ENCODE results near the gene EIF4H. TPM values are rescaled to one million over a fixed set of nuclear protein-coding genes. Genes with fewer than 3 reads are reported as not detected.

The EIF4H gene
- total and polyA plus RNA-seq, 2 donors (not counting 1 experiment from before 2014, with no cell fraction given): 127 to 199 TPM

DNA sequence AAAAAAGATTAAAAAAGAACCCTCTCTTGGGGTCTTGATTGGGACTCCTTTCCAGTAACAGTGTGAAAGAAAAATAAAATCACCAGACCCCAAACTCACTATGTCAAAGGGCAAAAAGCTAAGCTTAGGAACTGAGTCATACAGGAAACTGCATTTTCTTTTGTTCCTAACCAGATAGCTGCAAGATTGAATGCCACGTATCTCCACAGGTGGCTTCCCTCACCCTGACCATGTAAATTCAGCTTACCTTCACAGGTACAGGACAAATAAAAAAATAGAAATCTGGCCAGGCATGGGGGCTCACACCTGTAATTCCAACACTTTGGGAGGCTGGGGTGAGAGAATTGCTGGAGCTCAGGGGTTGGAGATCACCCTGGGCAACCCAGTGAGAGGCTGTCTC, 32.5 kb upstream of the EIF4H start:
- no peak for DNase-seq
- no peak overlapping the region for H3K27ac Mint-ChIP-seq
- Histone ChIP-seq H2AFZ (ENCODE audit: insufficient read depth, low read depth, low read length, poor library complexity, severe bottlenecking) (no peak overlapping the region), H3K4me2 (replicated peaks; ENCODE audit: low read depth, low read length, poor library complexity, severe bottlenecking) (no peak overlapping the region), H4K20me1 (ENCODE audit: control insufficient read depth, insufficient read depth, low read length, poor library complexity, severe bottlenecking) (no peaks in the 10 kb centered on the region), H3K9me3 (ENCODE audit: control extremely low read depth in 1 of 3, control insufficient read depth in 2 of 3, insufficient read depth in 1 of 3, low read length in 2 of 3) (peaks cover 0 to 19% (median 5%) of the 10 kb centered on the region in 3 donors), H3K36me3 (replicated peaks in 1 of 2; ENCODE audit: control extremely low read depth in 1 of 2, control insufficient read depth in 1 of 2, extremely low read depth in 1 of 2, insufficient read depth in 2 of 2, low read length in 1 of 2) (no peaks in the 10 kb centered on the region), H3K9ac (ENCODE audit: low read length) (no peak overlapping the region), H3K4me1 (ENCODE audit: control insufficient read depth in 2 of 2, insufficient read depth in 2 of 2, low read length in 2 of 2) (no peaks in the 10 kb centered on the region), H3K27me3 (replicated peaks in 1 of 4; ENCODE audit: control extremely low read depth in 1 of 4, control insufficient read depth in 3 of 4, insufficient read depth in 4 of 4, low read length in 3 of 4) (no peaks in the 10 kb centered on the region), H3K79me2 (ENCODE audit: control insufficient read depth, insufficient read depth, low read length) (no peaks in the 10 kb centered on the region), H3K4me3 (ENCODE audit: control extremely low read depth in 1 of 5, extremely low read depth in 1 of 5, insufficient read depth in 1 of 5, low read depth in 2 of 5, low read length in 4 of 5) (no peak overlapping the region), H3K27ac (ENCODE audit: low read length in 2 of 2) (no peak overlapping the region)
- H3K27me3 Mint-ChIP-seq: no peaks in the 10 kb centered on the region
- ATAC-seq (ENCODE audit: low read depth): no peak
- H3K4me1 Mint-ChIP-seq: no peaks in the 10 kb centered on the region
- H3K9me3 Mint-ChIP-seq (ENCODE audit: insufficient read depth): peaks cover 5% of the 10 kb centered on the region
- TF ChIP-seq, protein P1, sequence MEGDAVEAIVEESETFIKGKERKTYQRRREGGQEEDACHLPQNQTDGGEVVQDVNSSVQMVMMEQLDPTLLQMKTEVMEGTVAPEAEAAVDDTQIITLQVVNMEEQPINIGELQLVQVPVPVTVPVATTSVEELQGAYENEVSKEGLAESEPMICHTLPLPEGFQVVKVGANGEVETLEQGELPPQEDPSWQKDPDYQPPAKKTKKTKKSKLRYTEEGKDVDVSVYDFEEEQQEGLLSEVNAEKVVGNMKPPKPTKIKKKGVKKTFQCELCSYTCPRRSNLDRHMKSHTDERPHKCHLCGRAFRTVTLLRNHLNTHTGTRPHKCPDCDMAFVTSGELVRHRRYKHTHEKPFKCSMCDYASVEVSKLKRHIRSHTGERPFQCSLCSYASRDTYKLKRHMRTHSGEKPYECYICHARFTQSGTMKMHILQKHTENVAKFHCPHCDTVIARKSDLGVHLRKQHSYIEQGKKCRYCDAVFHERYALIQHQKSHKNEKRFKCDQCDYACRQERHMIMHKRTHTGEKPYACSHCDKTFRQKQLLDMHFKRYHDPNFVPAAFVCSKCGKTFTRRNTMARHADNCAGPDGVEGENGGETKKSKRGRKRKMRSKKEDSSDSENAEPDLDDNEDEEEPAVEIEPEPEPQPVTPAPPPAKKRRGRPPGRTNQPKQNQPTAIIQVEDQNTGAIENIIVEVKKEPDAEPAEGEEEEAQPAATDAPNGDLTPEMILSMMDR (IDR thresholded peaks at IDR 0.05): no peak
- no peak for TF ChIP-seq EZH2 (IDR thresholded peaks at IDR 0.05; ENCODE audit: borderline replicate concordance, insufficient read depth, low read depth, low read length, poor library complexity, severe bottlenecking)
- intact Hi-C loops (cut with micrococcal nuclease): no loop called here
- no CpG with 5 or more reads among the region's 1 CpG for WGBS (ENCODE audit: insufficient coverage)
- ChIA-PET POLR2A (interaction anchor here (0.7 kb wide), 1 partner anchor 68 kb away, joined by 5 read pairs; the partner anchor contains the start of gene LAT2), CTCF (interaction anchor here (0.7 to 1.5 kb wide), 4 partner anchors 13 to 259 kb away, joined by 3 to 7 read pairs (median 4); no protein-coding TSS in a partner anchor)
- no peak overlapping the region for H3K4me3 Mint-ChIP-seq

DNA sequence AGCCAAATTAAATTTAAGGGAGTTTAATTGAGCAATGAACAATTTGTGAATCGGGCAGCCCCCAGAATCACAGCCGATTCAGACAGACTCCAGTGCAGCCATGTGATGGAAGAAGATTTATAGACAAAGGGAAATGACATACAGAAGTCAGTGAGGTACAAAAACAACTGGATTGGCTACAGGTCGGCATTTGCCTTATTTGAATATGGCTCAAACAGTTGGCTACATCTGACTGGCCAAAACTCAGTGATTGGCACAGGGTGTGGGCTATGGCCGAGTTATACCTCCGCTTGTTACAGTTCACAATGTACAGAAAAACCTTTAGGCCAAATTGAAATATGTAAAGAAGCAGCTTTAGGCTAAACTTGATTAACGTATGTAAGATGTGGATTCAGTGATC, 30.8 kb upstream of the EIF4H start:
- ChIA-PET POLR2A (no interaction called here), CTCF (no interaction called here)
- no peak overlapping the region for H3K4me2 ChIP-seq (replicated peaks; ENCODE audit: low read depth, low read length, poor library complexity, severe bottlenecking)
- H3K9ac ChIP-seq (ENCODE audit: low read length): no peak overlapping the region
- H4K20me1 ChIP-seq (ENCODE audit: control insufficient read depth, insufficient read depth, low read length, poor library complexity, severe bottlenecking): no peaks in the 10 kb centered on the region
- Mint-ChIP-seq H3K4me3 (no peak overlapping the region), H3K9me3 (ENCODE audit: insufficient read depth) (peaks cover 5% of the 10 kb centered on the region), H3K27ac (no peak overlapping the region), H3K4me1 (no peaks in the 10 kb centered on the region), H3K27me3 (no peaks in the 10 kb centered on the region)
- H3K36me3 ChIP-seq (replicated peaks in 1 of 2; ENCODE audit: control extremely low read depth in 1 of 2, control insufficient read depth in 1 of 2, extremely low read depth in 1 of 2, insufficient read depth in 2 of 2, low read length in 1 of 2): no peaks in the 10 kb centered on the region
- H3K27ac ChIP-seq (ENCODE audit: low read length in 2 of 2): no peak overlapping the region
- no peaks in the 10 kb centered on the region for H3K27me3 ChIP-seq (replicated peaks in 1 of 4; ENCODE audit: control extremely low read depth in 1 of 4, control insufficient read depth in 3 of 4, insufficient read depth in 4 of 4, low read length in 3 of 4)
- H3K79me2 ChIP-seq (ENCODE audit: control insufficient read depth, insufficient read depth, low read length): no peaks in the 10 kb centered on the region
- H3K4me1 ChIP-seq (ENCODE audit: control insufficient read depth in 2 of 2, insufficient read depth in 2 of 2, low read length in 2 of 2): no peaks in the 10 kb centered on the region
- 63% methylated on average over 5 of the region's 6 CpGs for WGBS (ENCODE audit: insufficient coverage)
- intact Hi-C loops (cut with micrococcal nuclease): no loop called here
- ATAC-seq (ENCODE audit: low read depth): no peak
- TF ChIP-seq, protein P1 (IDR thresholded peaks at IDR 0.05): no peak
- TF ChIP-seq EZH2 (IDR thresholded peaks at IDR 0.05; ENCODE audit: borderline replicate concordance, insufficient read depth, low read depth, low read length, poor library complexity, severe bottlenecking): no peak
- no peak for DNase-seq
- H3K9me3 ChIP-seq (ENCODE audit: control extremely low read depth in 1 of 3, control insufficient read depth in 2 of 3, insufficient read depth in 1 of 3, low read length in 2 of 3): peaks cover 0 to 19% (median 5%) of the 10 kb centered on the region in 3 donors
- no peak overlapping the region for H3K4me3 ChIP-seq (ENCODE audit: control extremely low read depth in 1 of 5, extremely low read depth in 1 of 5, insufficient read depth in 1 of 5, low read depth in 2 of 5, low read length in 4 of 5)
- no peak overlapping the region for H2AFZ ChIP-seq (ENCODE audit: insufficient read depth, low read depth, low read length, poor library complexity, severe bottlenecking)

Data from B cell (primary cell).